HepG2 (cell line): ENCODE data around the gene MC5R. TPM values are rescaled to one million over a fixed set of nuclear protein-coding genes. Genes with fewer than 3 reads are reported as not detected.

Experiments
- ATAC-seq: fragments of 200-7000 bp; cut with Tn5 transposase; 3 replicates; pipeline ENCODE4 v1.9.1; 2020; ENCODE audit warnings: mild to moderate bottlenecking, moderate library complexity
- BruUV-seq: library from RNA; stranded (reverse); fragments of 400-500 nt; replicated peaks from 2 replicates; lab custom pipeline; 2021; lab: Mats Ljungman, UMichigan
- CTCF ChIA-PET: fragments of 300-600 bp; formaldehyde crosslinking; extraction: SDS; loops from one replicate; lab custom pipeline; 2021; ENCODE audit warnings: low total read pairs, inconsistent platforms, low intra/inter-chr PET ratio; lab: Yijun Ruan, JAX
- POLR2A ChIA-PET: fragments of 350-600 bp; sonication (Branson Sonifier 250); formaldehyde crosslinking; loops from one replicate; lab custom pipeline; 2020; ENCODE audit warnings: antibody characterized with exemption, inconsistent platforms; lab: Yijun Ruan, JAX
- DNase-seq: peaks from one replicate; pipeline ENCODE4 v3.0.0-alpha.2; 2015; ENCODE audit warnings: low spot score
- FAIRE-seq: peaks from 3 replicates; lab custom pipeline; 2011; peaks lifted over from hg19 to GRCh38; lab: Jason Lieb, UNC
- H2AFZ ChIP-seq: one replicate; pipeline ENCODE4 v1.6.1; 2011; ENCODE audit warnings: low read length, inconsistent platforms
- H3K27ac ChIP-seq: fragments of 300-600 bp; 3 replicates; pipeline ENCODE4 v1.8.0; 2011; ENCODE audit warnings: mixed run types, mild to moderate bottlenecking, mixed read lengths, low read length, inconsistent platforms; ENCODE audit not compliant: insufficient read depth; ENCODE audit errors: extremely low read length
- H3K27me3 ChIP-seq, 2 experiments: fragments of 200-600 bp in 1 of 2; 2 replicates in 1 of 2; 3 replicates in 1 of 2; pipeline versions ENCODE4 v1.6.0 to v1.8.0; 2011; ENCODE audit warnings: low read length in 2 of 2, mild to moderate bottlenecking in 2 of 2, moderate library complexity in 2 of 2, inconsistent platforms in 1 of 2; ENCODE audit not compliant: insufficient read depth in 2 of 2, control insufficient read depth in 1 of 2
- H3K36me3 ChIP-seq, 2 experiments: fragments of 200-600 bp in 1 of 2; replicated peaks in 1 of 2; 2 replicates in 1 of 2; 3 replicates in 1 of 2; pipeline versions ENCODE4 v1.5.1 to v1.8.0; 2011; ENCODE audit warnings: low read length in 2 of 2, inconsistent platforms in 1 of 2; ENCODE audit not compliant: insufficient read depth in 2 of 2, control insufficient read depth in 1 of 2
- H3K4me1 ChIP-seq: 2 replicates; pipeline ENCODE4 v1.5.1; 2012; ENCODE audit warnings: low read length, inconsistent platforms; ENCODE audit not compliant: insufficient read depth
- H3K4me2 ChIP-seq: 2 replicates; pipeline ENCODE4 v1.6.0; 2011; ENCODE audit warnings: low read depth, low read length, inconsistent platforms
- H3K4me3 ChIP-seq, 3 experiments: fragments of 200-600 bp in 1 of 3; sonication (generic), shearing (Covaris generic) in 1 of 3; replicated peaks in 1 of 3; 2 replicates each; pipeline ENCODE4 v1.5.1; 2011 to 2016; ENCODE audit warnings: low read length in 3 of 3, inconsistent platforms in 2 of 3, low read depth in 2 of 3, mild to moderate bottlenecking in 2 of 3, control low read depth in 1 of 3, mixed read lengths in 1 of 3; ENCODE audit not compliant: insufficient read depth in 1 of 3
- H3K79me2 ChIP-seq: one replicate; pipeline ENCODE4 v1.6.1; 2011; ENCODE audit warnings: low read length, inconsistent platforms; ENCODE audit not compliant: insufficient read depth
- H3K9ac ChIP-seq: 2 replicates; pipeline ENCODE4 v1.6.0; 2011; ENCODE audit warnings: mild to moderate bottlenecking, low read depth, low read length, inconsistent platforms; ENCODE audit not compliant: insufficient read depth
- H3K9me3 ChIP-seq: 2 replicates; pipeline ENCODE4 v1.5.1; 2012; ENCODE audit warnings: mild to moderate bottlenecking, low read length
- H4K20me1 ChIP-seq: 2 replicates; pipeline ENCODE4 v1.6.0; 2011; ENCODE audit warnings: inconsistent platforms, mild to moderate bottlenecking, low read length, moderate library complexity; ENCODE audit not compliant: insufficient read depth
- HMGA1 ChIP-seq: sonication (generic); formaldehyde crosslinking; conservative IDR thresholded peaks from 2 replicates; pipeline ENCODE4 v1.4.0; 2020; ENCODE audit warnings: missing genetic modification reagents
- POLR2G ChIP-seq: fragments of 200-400 bp; formaldehyde crosslinking; IDR thresholded peaks from 2 replicates; pipeline ENCODE4 v1.6.1; 2018; ENCODE audit warnings: mild to moderate bottlenecking, low read depth, low read length, moderate library complexity
- RAD51 ChIP-seq: fragments of 450-650 bp; IDR thresholded peaks from 2 replicates; pipeline ENCODE4 v1.6.1; 2016; ENCODE audit warnings: borderline replicate concordance
- TFAP4 ChIP-seq: sonication (generic); IDR thresholded peaks from 2 replicates; pipeline ENCODE4 v1.6.1; 2016; ENCODE audit warnings: low read depth, borderline replicate concordance
- ZBTB1 ChIP-seq: sonication (generic); formaldehyde crosslinking; IDR thresholded peaks from 2 replicates; pipeline ENCODE4 v1.4.0; 2020; ENCODE audit warnings: missing genetic modification reagents, borderline replicate concordance
- ZNF138 ChIP-seq: sonication (generic); formaldehyde crosslinking; IDR thresholded peaks from 2 replicates; pipeline ENCODE4 v1.5.0; 2020; ENCODE audit warnings: mild to moderate bottlenecking, low read depth, missing genetic modification reagents
- ZNF335 ChIP-seq: sonication (generic); formaldehyde crosslinking; IDR thresholded peaks from 2 replicates; pipeline ENCODE4 v1.4.0; 2020; ENCODE audit warnings: missing genetic modification reagents
- ZNF550 ChIP-seq: sonication (generic); formaldehyde crosslinking; IDR thresholded peaks from 2 replicates; pipeline ENCODE4 v1.4.0; 2020; ENCODE audit warnings: mild to moderate bottlenecking, missing genetic modification reagents, borderline replicate concordance
- WGBS: methylation state at CpG from one replicate; pipeline ENCODE4 v1.1.6; 2017; ENCODE audit warnings: low lambda C conversion rate; 5-methylcytosine and 5-hydroxymethylcytosine counted together
- in situ Hi-C: cut with HindIII; loops from 2 replicates; pipeline ENCODE4 v1.10.0; 2017; ENCODE audit warnings: low pct_unique_long_range_greater_than_20kb; ENCODE audit not compliant: extremely low pct_ligation_motif_present
- intact Hi-C: fragments of 100-400 bp; cut with micrococcal nuclease; formaldehyde crosslinking; loops from one replicate; pipeline ENCODE4 v1.10.0; 2022; ENCODE audit not compliant: unreplicated experiment
- polyA plus RNA-seq, 8 experiments: library from polyadenylated mRNA; depleted of rRNA in 3 of 8; stranded (reverse) in 7 of 8; unstranded in 1 of 8; fragments of >200 nt; fragmentation: Illumina TruSeq in 4 of 8; extraction: Trizol in 4 of 8; gene quantifications; 2 replicates each; pipeline versions ENCODE4 v1.2.1 to v1.2.3, GENCODE V29; 2011 to 2016; ENCODE audit warnings: low read depth in 4 of 8, missing spikeins in 1 of 8, mixed read lengths in 1 of 8; ENCODE audit not compliant: insufficient read depth in 1 of 8
- total RNA-seq, 5 experiments: library from RNA; depleted of rRNA; stranded (reverse); fragments of >200 nt; fragmentation: Illumina TruSeq; extraction: Trizol; gene quantifications; 2 replicates each; pipeline ENCODE4 v1.2.3, GENCODE V29; 2016; ENCODE audit warnings: low read depth in 1 of 5
- TF ChIP-seq, protein P1 (sequence below): sonication (generic); formaldehyde crosslinking; IDR thresholded peaks from 2 replicates; pipeline ENCODE4 v1.8.1; 2023; ENCODE audit warnings: missing genetic modification reagents, mild to moderate bottlenecking, borderline replicate concordance

The MC5R gene
- total and polyA plus RNA-seq, 2 of the 13 experiments (the other 11 are each of a cell fraction or from before 2014, with no cell fraction given): not detected

DNA sequence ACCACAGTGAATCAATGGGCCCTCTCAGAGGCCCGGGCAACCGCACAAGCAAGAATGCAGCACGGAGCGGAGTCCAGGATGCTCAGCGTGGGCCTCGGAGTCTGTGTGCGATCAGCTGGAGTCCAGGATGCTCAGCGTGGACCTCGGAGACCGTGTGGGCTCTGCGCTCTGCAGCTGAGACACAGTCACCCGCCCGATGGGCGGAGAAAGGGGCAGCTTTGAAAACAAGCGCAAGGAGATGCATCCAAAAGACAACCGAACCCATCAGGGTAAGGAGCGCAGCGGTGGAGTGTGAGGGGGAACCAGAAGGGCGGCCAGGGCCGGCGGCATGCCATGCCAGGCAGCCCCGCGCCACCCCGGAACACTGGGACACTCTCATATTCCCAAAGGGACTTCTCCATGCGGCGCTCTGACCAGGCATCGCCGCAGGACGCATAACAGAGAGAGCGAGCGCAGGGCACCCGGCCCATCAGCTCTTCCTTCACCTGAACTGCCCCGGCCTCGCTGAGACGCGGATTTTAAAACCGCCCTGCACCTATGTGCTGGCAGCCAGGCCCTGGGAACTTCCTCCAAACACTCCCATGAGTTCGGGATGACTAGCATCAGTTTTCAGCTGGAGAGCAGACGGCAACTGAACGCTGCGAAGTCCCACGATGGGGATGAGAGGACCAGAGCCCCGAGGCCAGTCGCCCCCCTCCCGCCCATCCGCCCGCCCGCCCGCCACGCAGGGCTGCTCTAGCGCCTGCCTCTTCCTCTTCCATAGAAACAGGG, 44.7 kb downstream of the MC5R start:
- Histone ChIP-seq H3K79me2 (no peaks in the 10 kb centered on the region), H3K4me2 (no peak overlapping the region), H3K36me3 (no peaks in the 10 kb centered on the region), H3K27me3 (peaks cover 2 to 63% of the 10 kb centered on the region in 2 experiments; a peak in 3 of 5 replicates), H3K4me3 (no peak overlapping the region), H2AFZ (no peak overlapping the region), H3K9ac (no peak overlapping the region), H3K27ac (no peak overlapping the region), H4K20me1 (no peaks in the 10 kb centered on the region), H3K4me1 (no peaks in the 10 kb centered on the region), H3K9me3 (no peaks in the 10 kb centered on the region)
- CTCF ChIA-PET: no interaction called here
- in situ Hi-C loops: no loop called here
- 18% methylated on average over 12 of the region's 51 CpGs for WGBS
- POLR2A ChIA-PET: no interaction called here
- intact Hi-C loops: no loop called here
- no peak for TF ChIP-seq ZNF335
- no peak for TF ChIP-seq ZBTB1 (CRISPR knock-in tag)
- TF ChIP-seq TFAP4: no peak
- TF ChIP-seq, protein P1, sequence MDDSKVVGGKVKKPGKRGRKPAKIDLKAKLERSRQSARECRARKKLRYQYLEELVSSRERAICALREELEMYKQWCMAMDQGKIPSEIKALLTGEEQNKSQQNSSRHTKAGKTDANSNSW: no peak
- TF ChIP-seq ZNF138 (CRISPR knock-in tag): no peak
- TF ChIP-seq HMGA1 (CRISPR knock-in tag): no peak
- ATAC-seq: no peak; the same call in 2 of the 3 replicates
- no TSS peak for BruUV-seq
- no peak for FAIRE-seq
- no peak for DNase-seq

GRCh38 chr18:13871701-13872100, 47.8 kb downstream of the MC5R start:
- ATAC-seq (no peak), FAIRE-seq (no peak), DNase-seq (no peak)
- TF ChIP-seq RAD51: no peak
- TF ChIP-seq POLR2G: no peak
- no peak for TF ChIP-seq ZNF550
- Histone ChIP-seq H3K4me2 (no peak overlapping the region), H2AFZ (no peak overlapping the region), H3K79me2 (no peaks in the 10 kb centered on the region), H3K27ac (no peak overlapping the region), H3K4me3 (no peak overlapping the region), H4K20me1 (no peaks in the 10 kb centered on the region), H3K27me3 (peaks cover 2 to 60% of the 10 kb centered on the region in 2 experiments; a peak in 4 of 5 replicates), H3K36me3 (no peaks in the 10 kb centered on the region), H3K9ac (no peak overlapping the region), H3K4me1 (no peaks in the 10 kb centered on the region), H3K9me3 (no peaks in the 10 kb centered on the region)
- BruUV-seq: no TSS peak
- POLR2A ChIA-PET: no interaction called here
- WGBS: 16% methylated on average over 13 of the region's 13 CpGs
- CTCF ChIA-PET: no interaction called here
- intact Hi-C loops (no loop called here), in situ Hi-C loops (no loop called here)
